SK-N-SH (cell line): ENCODE results near the gene TPGS1. TPM values are rescaled to one million over a fixed set of nuclear protein-coding genes. Genes with fewer than 3 reads are reported as not detected.

Experiments
- CTCF ChIA-PET: fragments of 300-600, 350-600 bp; formaldehyde crosslinking; extraction: SDS; loops from one replicate; lab custom pipeline; 2021; lab: Yijun Ruan, JAX
- POLR2A ChIA-PET: fragments of 350-600 bp; sonication (Branson Sonifier 250); formaldehyde crosslinking; extraction: SDS; loops from one replicate; lab custom pipeline; 2020; ENCODE audit warnings: antibody characterized with exemption, inconsistent platforms; lab: Yijun Ruan, JAX
- DNase-seq: peaks from one replicate; pipeline ENCODE4 v3.0.0; 2012
- H2AFZ ChIP-seq: fragments of 200-600 bp; sonication (generic); 2 replicates; pipeline ENCODE4 v1.8.1; 2016; ENCODE audit warnings: antibody characterized with exemption, mild to moderate bottlenecking, low read depth
- H3F3A ChIP-seq: fragments of 200-600 bp; sonication (generic); replicated peaks from 2 replicates; pipeline ENCODE3; 2016; ENCODE audit warnings: antibody characterized with exemption, mild to moderate bottlenecking; ENCODE audit not compliant: insufficient read depth
- H3K27ac ChIP-seq, 2 experiments: fragments of 200-500 bp in 1 of 2; fragments of 200-600 bp in 1 of 2; sonication (Bioruptor generic) in 1 of 2; sonication (generic), shearing (Covaris generic) in 1 of 2; 2 replicates each; pipeline versions ENCODE4 v1.5.1 to v1.6.1; 2014 to 2016; ENCODE audit warnings: low read depth in 2 of 2, inconsistent platforms in 1 of 2, low read length in 1 of 2, mild to moderate bottlenecking in 1 of 2, mixed read lengths in 1 of 2
- H3K27me3 ChIP-seq: fragments of 200-600 bp; sonication (generic), shearing (Covaris generic); 2 replicates; pipeline ENCODE4 v1.6.1; 2016; ENCODE audit warnings: mixed run types; ENCODE audit not compliant: insufficient read depth
- H3K36me3 ChIP-seq, 2 experiments: fragments of 200-500 bp in 1 of 2; fragments of 200-600 bp in 1 of 2; sonication (Bioruptor generic) in 1 of 2; sonication (generic) in 1 of 2; replicated peaks in 1 of 2; 2 replicates each; pipeline versions ENCODE3 to v1.5.1; 2014 to 2016; ENCODE audit warnings: low read length in 1 of 2, mild to moderate bottlenecking in 1 of 2; ENCODE audit not compliant: insufficient read depth in 2 of 2, control insufficient read depth in 1 of 2
- H3K4me1 ChIP-seq, 2 experiments: fragments of 200-500 bp in 1 of 2; fragments of 200-600 bp in 1 of 2; sonication (Bioruptor generic) in 1 of 2; sonication (generic), shearing (Covaris generic) in 1 of 2; 2 replicates each; pipeline versions ENCODE4 v1.5.1 to v1.6.1; 2014 to 2016; ENCODE audit warnings: low read depth in 1 of 2, low read length in 1 of 2, mixed run types in 1 of 2; ENCODE audit not compliant: insufficient read depth in 2 of 2, control insufficient read depth in 1 of 2
- H3K4me2 ChIP-seq: fragments of 200-600 bp; sonication (generic), shearing (Covaris generic); 2 replicates; pipeline ENCODE4 v1.6.1; 2017; ENCODE audit warnings: mixed run types
- H3K4me3 ChIP-seq, 2 experiments: fragments of 200-500 bp in 1 of 2; fragments of 200-600 bp in 1 of 2; sonication (Bioruptor generic) in 1 of 2; sonication (generic), shearing (Covaris generic) in 1 of 2; 2 replicates each; pipeline versions ENCODE4 v1.5.1 to v1.8.1; 2014 to 2016; ENCODE audit warnings: low read depth in 2 of 2, inconsistent platforms in 1 of 2, low read length in 1 of 2, mild to moderate bottlenecking in 1 of 2, mixed read lengths in 1 of 2, moderate library complexity in 1 of 2
- H3K79me2 ChIP-seq: fragments of 200-600 bp; sonication (generic); 2 replicates; pipeline ENCODE4 v1.8.1; 2017; ENCODE audit warnings: mild to moderate bottlenecking; ENCODE audit not compliant: insufficient read depth
- H3K9ac ChIP-seq: fragments of 200-600 bp; sonication (generic); 2 replicates; pipeline ENCODE4 v1.6.1; 2017; ENCODE audit warnings: mixed run types
- H3K9me2 ChIP-seq: fragments of 200-600 bp; sonication (generic); 2 replicates; pipeline ENCODE4 v1.6.1; 2017; ENCODE audit warnings: mixed run types
- H3K9me3 ChIP-seq: fragments of 200-600 bp; sonication (generic); 2 replicates; pipeline ENCODE4 v1.6.1; 2017; ENCODE audit warnings: mixed run types, mild to moderate bottlenecking, moderate library complexity
- H4K20me1 ChIP-seq: fragments of 200-600 bp; sonication (generic); 2 replicates; pipeline ENCODE4 v1.6.1; 2017; ENCODE audit warnings: mild to moderate bottlenecking, mixed run types; ENCODE audit not compliant: insufficient read depth
- ELF1 ChIP-seq: IDR thresholded peaks from 2 replicates; pipeline ENCODE4 v1.4.0; 2012
- FOSL2 ChIP-seq: IDR thresholded peaks from 2 replicates; pipeline ENCODE4 v1.4.0; 2012; ENCODE audit warnings: low read depth, mild to moderate bottlenecking, moderate library complexity, borderline replicate concordance
- FOXJ3 ChIP-seq: sonication (generic); formaldehyde crosslinking; IDR thresholded peaks from 2 replicates; pipeline ENCODE4 v1.5.1; 2020; ENCODE audit warnings: mild to moderate bottlenecking, missing genetic modification reagents
- GABPA ChIP-seq: IDR thresholded peaks from 2 replicates; pipeline ENCODE4 v1.4.0; 2012; ENCODE audit warnings: low read depth, mild to moderate bottlenecking
- IRF3 ChIP-seq: fragments of 150-350 bp; IDR thresholded peaks from 2 replicates; pipeline ENCODE4 v1.6.1; 2016; ENCODE audit warnings: mild to moderate bottlenecking, low read depth, low read length
- JUND ChIP-seq: IDR thresholded peaks from 2 replicates; pipeline ENCODE4 v1.4.0; 2012
- MAX ChIP-seq: IDR thresholded peaks from 2 replicates; pipeline ENCODE4 v1.4.0; 2012; ENCODE audit warnings: low read depth
- MEF2A ChIP-seq: IDR thresholded peaks from 2 replicates; pipeline ENCODE4 v1.4.0; 2012; ENCODE audit warnings: low read depth, borderline replicate concordance
- NFIC ChIP-seq: IDR thresholded peaks from 2 replicates; pipeline ENCODE4 v1.4.0; 2012; ENCODE audit warnings: borderline replicate concordance
- NRF1 ChIP-seq: IDR thresholded peaks from 2 replicates; pipeline ENCODE4 v1.6.1; 2012; ENCODE audit warnings: low read depth, mild to moderate bottlenecking, low read length
- PBX3 ChIP-seq: IDR thresholded peaks from 2 replicates; pipeline ENCODE4; 2012
- RAD21 ChIP-seq: IDR thresholded peaks from 2 replicates; pipeline ENCODE4 v1.6.1; 2012; ENCODE audit warnings: mild to moderate bottlenecking, low read length
- RXRA ChIP-seq: IDR thresholded peaks from 2 replicates; pipeline ENCODE4 v1.4.0; 2012; ENCODE audit warnings: low read depth, mild to moderate bottlenecking, borderline replicate concordance
- TAF1 ChIP-seq: IDR thresholded peaks from 2 replicates; pipeline ENCODE4 v1.6.1; 2012; ENCODE audit warnings: low read depth, mild to moderate bottlenecking, low read length, moderate library complexity, borderline replicate concordance
- TCF12 ChIP-seq: IDR thresholded peaks from 2 replicates; pipeline ENCODE4 v1.4.0; 2012
- USF1 ChIP-seq: IDR thresholded peaks from 2 replicates; pipeline ENCODE4 v1.4.0; 2012; ENCODE audit warnings: low read depth, borderline replicate concordance
- WGBS: methylation state at CpG from one replicate; pipeline ENCODE4 v1.1.6; 2017; ENCODE audit warnings: low lambda C conversion rate; 5-methylcytosine and 5-hydroxymethylcytosine counted together
- polyA plus RNA-seq, 3 experiments: library from polyadenylated mRNA; depleted of rRNA; stranded (reverse); fragments of >200 nt; gene quantifications; 2 replicates each; pipeline ENCODE4 v1.2.3, GENCODE V29; 2012

The TPGS1 gene
- polyA plus RNA-seq, 1 of the 3 experiments (the other 2 are of a cell fraction) = 31.0 TPM

DNA sequence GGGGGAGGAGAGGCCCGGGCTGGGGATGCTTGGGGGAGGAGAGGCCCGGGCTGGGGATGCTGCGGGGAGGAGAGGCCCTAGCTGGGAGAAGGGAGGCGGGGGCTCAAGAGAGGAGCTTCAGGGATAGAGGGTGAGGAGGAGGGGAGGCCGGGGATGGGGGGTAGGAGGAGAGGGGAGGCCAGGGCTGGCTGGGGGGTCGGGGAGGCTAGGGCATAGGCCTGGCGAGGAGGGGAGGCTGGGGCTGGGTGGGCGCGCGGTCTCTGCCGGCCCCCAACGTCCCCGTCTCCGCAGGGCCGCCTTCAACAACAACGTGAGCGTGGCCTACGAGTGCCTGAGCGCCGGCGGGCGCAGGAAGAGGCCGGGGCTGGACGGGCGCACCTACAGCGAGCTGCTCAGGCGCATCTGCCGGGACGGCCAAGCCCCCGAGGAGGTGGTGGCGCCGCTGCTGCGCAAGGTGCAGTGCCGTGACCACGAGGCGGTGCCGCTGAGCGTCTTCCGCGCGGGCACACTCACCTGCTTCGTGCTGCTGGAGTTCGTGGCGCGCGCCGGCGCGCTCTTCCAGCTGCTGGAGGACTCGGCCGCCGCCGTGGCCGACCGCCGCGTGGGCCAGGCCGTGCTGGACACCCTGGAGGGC lies 11.4 kb downstream of the TPGS1 start:
- no peaks in the 10 kb centered on the region for H3K9me3 ChIP-seq
- H3K79me2 ChIP-seq = peaks cover 3% of the 10 kb centered on the region; the same call in 1 of the 2 replicates
- no peaks in the 10 kb centered on the region for H3K9me2 ChIP-seq
- H3F3A ChIP-seq = no peaks in the 10 kb centered on the region
- ChIA-PET CTCF (interaction anchor here (1.1 kb wide), 1 partner anchor 12 kb away, joined by 4 read pairs; no protein-coding TSS in a partner anchor), POLR2A (no interaction called here)
- H3K4me1 ChIP-seq = no peaks in the 10 kb centered on the region
- H3K27me3 ChIP-seq = no peaks in the 10 kb centered on the region
- H3K36me3 ChIP-seq = peaks cover 3% of the 10 kb centered on the region in 2 experiments
- no peak overlapping the region for H3K9ac ChIP-seq
- no peak overlapping the region for H2AFZ ChIP-seq
- no peak overlapping the region for H3K4me2 ChIP-seq
- no peak for DNase-seq
- 94% methylated on average over 25 of the region's 58 CpGs for WGBS
- no peak overlapping the region for H3K4me3 ChIP-seq
- no peak overlapping the region for H3K27ac ChIP-seq
- TF ChIP-seq MEF2A = no peak
- TF ChIP-seq JUND = no peak
- no peak for TF ChIP-seq USF1
- no peaks in the 10 kb centered on the region for H4K20me1 ChIP-seq

DNA sequence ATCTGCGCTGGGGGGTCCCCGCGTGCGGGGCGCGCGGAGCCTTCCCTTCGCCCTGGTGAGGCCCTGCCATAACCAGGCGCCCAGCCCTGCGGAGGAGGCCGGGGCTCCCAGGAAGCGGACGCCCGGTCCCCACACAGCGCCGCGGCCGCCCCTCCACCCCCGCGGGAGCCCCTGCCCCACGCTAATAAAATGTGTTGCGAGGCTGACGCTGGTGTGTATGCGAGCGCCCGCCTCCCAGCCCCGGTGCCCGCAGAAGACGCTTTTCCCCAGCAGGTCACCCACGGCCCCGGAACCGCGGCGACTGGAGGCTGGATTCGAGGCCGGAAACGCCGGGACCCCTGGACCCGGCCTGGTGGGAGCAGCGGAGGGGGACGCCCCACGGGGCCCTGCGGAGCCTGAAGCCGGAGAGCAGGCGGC lies 12.2 kb downstream of the TPGS1 start:
- Histone ChIP-seq H3K79me2 (no peaks in the 10 kb centered on the region), H3F3A (no peaks in the 10 kb centered on the region), H3K36me3 (peaks cover 3% of the 10 kb centered on the region in 2 experiments), H2AFZ (no peak overlapping the region), H3K9me3 (no peaks in the 10 kb centered on the region), H3K27ac (no peak overlapping the region), H3K9me2 (no peaks in the 10 kb centered on the region), H4K20me1 (no peaks in the 10 kb centered on the region), H3K27me3 (no peaks in the 10 kb centered on the region), H3K9ac (no peak overlapping the region), H3K4me3 (no peak overlapping the region), H3K4me1 (peaks cover 0 to 6% of the 10 kb centered on the region in 2 experiments; a peak in 1 of 4 replicates), H3K4me2 (no peak overlapping the region)
- DNase-seq = no peak
- TF ChIP-seq USF1 (no peak), RAD21 (no peak), JUND (no peak), TCF12 (no peak), FOXJ3 (CRISPR knock-in tag) (no peak)
- POLR2A ChIA-PET = no interaction called here
- WGBS = 97% methylated on average over 33 of the region's 45 CpGs
- CTCF ChIA-PET = interaction anchor here (7.4 kb wide), 1 partner anchor 9 kb away, joined by 71 read pairs; no protein-coding TSS in a partner anchor

DNA sequence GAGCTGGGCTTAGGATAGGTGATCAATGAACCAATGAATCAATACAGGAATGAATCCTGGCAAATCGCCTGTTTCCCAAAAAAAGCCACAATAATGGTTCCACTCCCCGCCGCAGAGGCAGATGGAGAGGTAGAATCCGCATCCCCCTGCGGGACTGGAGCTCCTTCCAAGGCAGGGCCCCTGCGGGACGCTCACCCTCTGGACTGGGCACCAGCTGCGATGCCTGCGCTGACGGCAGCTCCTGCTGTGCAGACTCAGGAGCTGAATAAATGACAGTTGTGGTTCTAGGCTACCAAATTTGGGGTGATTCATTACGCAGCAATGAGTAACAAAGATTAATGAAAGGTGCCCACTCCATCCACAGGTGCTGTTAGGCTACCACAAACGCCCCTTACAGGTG lies 15.4 kb downstream of the TPGS1 start:
- Histone ChIP-seq H2AFZ (no peak overlapping the region), H3K4me2 (no peak overlapping the region), H3K27ac (no peak overlapping the region), H3K36me3 (peaks cover 3% of the 10 kb centered on the region in 2 experiments), H3K27me3 (no peaks in the 10 kb centered on the region), H3K9me2 (no peaks in the 10 kb centered on the region), H3K9me3 (no peaks in the 10 kb centered on the region), H3F3A (no peaks in the 10 kb centered on the region), H3K9ac (no peak overlapping the region), H3K4me3 (no peak overlapping the region), H4K20me1 (no peaks in the 10 kb centered on the region), H3K4me1 (peaks cover 0 to 7% of the 10 kb centered on the region in 2 experiments; a peak in 1 of 4 replicates), H3K79me2 (no peaks in the 10 kb centered on the region)
- 91% methylated on average over 12 of the region's 12 CpGs for WGBS
- ChIA-PET CTCF (interaction anchor here (1.4 to 7.4 kb wide), 3 partner anchors 8 to 61 kb away, joined by 3 to 71 read pairs (median 7); partner anchors contain the start of gene CDC34), POLR2A (no interaction called here)
- DNase-seq = no peak
- no peak for TF ChIP-seq TAF1
- no peak for TF ChIP-seq ELF1
- no peak for TF ChIP-seq MAX
- TF ChIP-seq NFIC = no peak
- no peak for TF ChIP-seq PBX3
- no peak for TF ChIP-seq NRF1
- no peak for TF ChIP-seq FOSL2
- TF ChIP-seq USF1 = no peak
- TF ChIP-seq RXRA = no peak
- no peak for TF ChIP-seq TCF12
- no peak for TF ChIP-seq IRF3
- TF ChIP-seq MEF2A = no peak
- no peak for TF ChIP-seq GABPA
